GM10266 (cell line): Measurements from ENCODE around the gene KPTN.

Experiments
- DNase-seq: peaks from one replicate; pipeline ENCODE4 v3.0.0; 2012; ENCODE audit errors: extremely low spot score
- TF ChIP-seq, protein P1 (sequence below): IDR thresholded peaks from 2 replicates; pipeline ENCODE4 v1.5.1; 2012; ENCODE audit warnings: mild to moderate bottlenecking, low read depth; ENCODE audit not compliant: control insufficient read depth, insufficient read depth; ENCODE audit errors: missing control alignments

KPTN gene

DNA sequence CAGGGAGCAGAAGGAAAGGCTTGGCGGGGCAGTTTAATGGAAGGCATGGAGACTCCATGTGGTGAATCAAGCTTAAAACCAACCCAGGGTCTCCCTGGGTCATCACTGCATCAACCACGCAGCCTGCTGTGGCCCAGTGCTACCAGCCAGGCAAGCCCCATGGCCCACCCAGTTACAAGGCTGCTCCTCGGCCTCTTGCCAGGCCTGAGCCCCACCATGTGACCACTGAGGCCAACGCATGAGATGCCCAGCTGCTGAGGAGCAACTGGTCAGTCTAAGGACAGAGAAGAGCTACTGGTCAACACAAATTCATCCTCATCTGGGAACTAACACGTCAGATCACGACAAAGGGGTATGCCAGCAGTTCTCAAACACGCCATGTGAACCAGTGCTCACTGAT, 15.4 kb upstream of the KPTN start:
- DNase-seq, result no peak
- TF ChIP-seq, protein P1, sequence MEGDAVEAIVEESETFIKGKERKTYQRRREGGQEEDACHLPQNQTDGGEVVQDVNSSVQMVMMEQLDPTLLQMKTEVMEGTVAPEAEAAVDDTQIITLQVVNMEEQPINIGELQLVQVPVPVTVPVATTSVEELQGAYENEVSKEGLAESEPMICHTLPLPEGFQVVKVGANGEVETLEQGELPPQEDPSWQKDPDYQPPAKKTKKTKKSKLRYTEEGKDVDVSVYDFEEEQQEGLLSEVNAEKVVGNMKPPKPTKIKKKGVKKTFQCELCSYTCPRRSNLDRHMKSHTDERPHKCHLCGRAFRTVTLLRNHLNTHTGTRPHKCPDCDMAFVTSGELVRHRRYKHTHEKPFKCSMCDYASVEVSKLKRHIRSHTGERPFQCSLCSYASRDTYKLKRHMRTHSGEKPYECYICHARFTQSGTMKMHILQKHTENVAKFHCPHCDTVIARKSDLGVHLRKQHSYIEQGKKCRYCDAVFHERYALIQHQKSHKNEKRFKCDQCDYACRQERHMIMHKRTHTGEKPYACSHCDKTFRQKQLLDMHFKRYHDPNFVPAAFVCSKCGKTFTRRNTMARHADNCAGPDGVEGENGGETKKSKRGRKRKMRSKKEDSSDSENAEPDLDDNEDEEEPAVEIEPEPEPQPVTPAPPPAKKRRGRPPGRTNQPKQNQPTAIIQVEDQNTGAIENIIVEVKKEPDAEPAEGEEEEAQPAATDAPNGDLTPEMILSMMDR, result no peak

DNA sequence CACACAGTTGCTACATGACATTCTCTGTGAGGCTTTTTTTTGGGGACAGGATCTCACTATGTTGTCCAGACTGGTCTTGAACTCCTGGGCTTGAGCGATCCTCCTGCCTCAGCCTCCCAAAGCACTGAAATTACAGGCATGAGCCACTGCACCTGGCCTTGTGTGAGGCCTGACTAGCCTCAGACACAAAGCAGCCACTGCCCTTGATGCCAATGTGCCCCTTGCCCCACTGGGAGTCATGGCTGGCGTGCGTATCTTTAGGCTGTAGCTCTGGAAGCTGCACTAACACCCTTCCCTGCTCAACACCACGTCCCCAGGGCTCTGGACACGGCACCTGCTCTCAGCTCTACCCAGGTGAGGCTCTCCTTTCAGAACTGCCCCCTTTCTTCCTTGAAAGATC, 14.5 kb upstream of the KPTN start:
- TF ChIP-seq, protein P1, result no peak

DNA sequence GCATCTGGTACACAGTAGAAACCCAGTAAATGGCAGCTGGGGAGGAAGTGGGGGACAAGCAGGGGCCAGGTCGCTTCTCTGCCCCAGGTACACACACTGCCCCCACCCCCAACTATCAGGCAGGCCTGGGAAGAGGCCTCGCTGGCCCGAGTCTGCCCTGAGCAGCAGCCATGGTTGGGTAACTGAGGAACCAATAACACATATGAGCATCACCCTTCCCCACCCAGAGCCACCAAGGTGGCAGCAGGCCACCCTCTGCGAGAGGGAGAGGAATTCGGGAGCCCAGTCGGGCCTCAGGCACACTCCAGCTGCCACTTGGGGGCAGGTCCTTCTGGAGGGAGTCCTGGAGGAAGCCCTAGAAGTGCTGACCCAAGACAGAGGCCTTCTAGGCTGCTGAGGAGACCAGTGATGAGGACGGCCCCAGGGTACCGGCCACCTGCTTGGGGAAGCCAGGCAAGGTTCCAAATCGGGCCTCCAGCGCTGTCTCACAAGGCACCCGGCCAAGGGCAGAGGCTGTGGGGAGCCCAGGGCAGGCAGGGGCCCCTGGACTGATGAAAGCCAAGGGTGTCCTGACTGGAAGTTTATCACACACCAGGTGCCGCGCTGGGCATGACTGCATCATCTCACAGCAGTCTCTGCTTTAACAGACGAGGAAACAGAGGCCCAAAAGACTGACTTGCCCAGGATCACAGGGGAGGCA, 14.0 kb upstream of the KPTN start:
- TF ChIP-seq, protein P1, result no peak
- no peak for DNase-seq

More for the DNA sequence above, 14.5 kb upstream of the KPTN start:
- DNase-seq, result no peak

DNA sequence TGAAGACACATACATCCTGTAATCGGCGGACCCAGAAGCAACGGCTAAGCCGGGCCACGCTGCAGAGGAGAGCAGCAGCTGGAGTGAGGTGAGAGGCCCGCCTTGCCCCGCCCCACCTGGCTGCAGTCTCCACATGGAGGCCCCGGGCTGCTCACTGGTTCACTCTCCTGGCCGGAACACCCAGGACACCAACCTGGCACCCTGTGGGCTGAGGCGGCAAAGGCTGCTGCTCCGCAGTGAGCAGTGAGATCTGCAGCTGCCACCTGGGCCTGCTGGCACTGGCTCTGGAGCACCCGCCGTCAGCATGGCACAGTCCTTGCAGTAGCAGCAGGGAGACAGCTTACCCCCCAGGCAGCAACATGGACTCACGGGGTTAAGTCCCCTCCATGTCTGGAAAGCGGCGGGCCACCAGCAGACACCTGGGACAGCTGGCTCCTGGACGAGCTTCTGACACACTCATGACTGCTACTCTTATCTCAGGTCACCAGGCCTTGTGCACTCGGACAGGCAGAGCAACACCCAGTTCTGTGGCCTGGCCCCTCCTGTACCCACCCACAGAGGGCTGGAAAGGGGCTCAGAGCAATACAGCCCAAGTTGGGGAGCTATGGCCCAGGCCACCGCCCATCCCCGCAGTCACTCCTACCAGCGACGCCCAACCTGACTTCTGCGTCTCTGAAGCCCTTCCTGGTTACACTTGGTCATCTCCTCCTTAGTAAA, 13.2 kb upstream of the KPTN start:
- DNase-seq, result no peak
- TF ChIP-seq, protein P1, result no peak

DNA sequence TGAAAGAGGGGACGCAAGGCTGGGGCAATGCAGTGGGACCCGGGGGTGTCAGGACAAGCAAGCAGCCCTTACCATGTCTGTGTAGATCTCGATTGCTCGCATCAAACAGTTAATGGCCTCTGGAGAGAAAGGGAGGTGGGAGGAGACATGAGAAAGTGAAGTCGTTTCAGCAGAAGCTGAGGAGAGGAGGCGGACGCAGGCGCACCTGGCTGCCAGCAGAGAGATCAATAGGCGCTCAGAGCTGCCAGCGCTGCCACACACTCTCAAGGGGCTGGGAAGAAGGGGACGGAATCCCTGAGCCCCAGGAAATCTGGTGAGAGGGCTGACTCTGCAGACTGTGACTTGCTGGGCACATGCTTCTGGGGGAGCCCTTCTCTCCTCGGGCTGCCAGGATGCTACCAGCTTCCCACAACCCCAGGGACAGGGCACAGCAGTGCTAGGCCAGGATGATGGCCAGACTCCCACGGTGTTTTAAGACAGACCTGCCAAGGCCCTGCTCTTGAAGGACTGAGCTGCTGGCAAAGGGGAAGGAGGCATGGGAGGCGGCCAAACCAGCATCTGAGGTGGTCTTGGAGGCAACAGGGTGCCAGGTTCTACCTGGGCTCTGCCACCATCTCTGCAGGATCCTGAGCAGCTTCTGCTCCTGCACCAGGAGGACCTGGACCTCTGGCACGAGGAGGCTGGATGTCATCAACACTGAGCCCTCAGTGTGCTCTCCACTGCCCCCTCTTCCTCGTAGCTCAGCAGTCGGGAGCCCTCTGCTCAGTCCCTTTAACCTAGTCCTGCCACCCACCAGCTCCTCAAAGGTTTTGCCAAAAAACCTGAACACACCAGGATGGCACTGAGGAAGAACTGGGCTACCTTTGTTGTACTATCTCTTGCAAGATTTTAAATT, 11.7 kb upstream of the KPTN start:
- TF ChIP-seq, protein P1, result no peak
- DNase-seq, result no peak

DNA sequence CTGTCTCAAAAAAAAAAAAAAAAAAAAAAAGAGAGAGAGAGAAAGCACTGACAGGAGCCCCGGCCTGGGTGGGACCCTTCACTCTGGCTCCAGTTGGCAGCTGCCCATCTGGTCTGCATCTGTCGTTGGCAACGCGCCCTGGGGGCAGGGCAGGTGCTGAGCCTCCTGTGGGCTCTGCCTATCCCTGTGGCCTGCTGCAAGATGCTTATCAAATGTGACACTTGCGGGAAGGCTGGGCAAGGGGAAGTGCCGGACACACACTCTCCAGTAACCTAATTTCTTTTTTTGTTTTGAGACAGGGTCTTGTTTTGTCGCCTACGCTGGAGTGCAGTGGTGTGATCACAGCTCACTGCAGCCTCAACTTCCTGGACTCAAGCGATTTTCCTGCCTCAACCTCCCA, 10.7 kb upstream of the KPTN start:
- DNase-seq, result no peak
- TF ChIP-seq, protein P1, result no peak
